OCI-LY1 (cell line): Measurements from ENCODE around the gene ANKRD33.

Experiments used
- H2AFZ ChIP-seq: fragments of 200-600 bp; sonication (generic), shearing (Covaris generic); 2 replicates; pipeline ENCODE4 v1.6.0; 2014; ENCODE audit warnings: antibody characterized with exemption, mild to moderate bottlenecking, low read length
- H3F3A ChIP-seq: fragments of 200-600 bp; sonication (generic), shearing (Covaris generic); 2 replicates; pipeline ENCODE4 v1.6.0; 2014; ENCODE audit warnings: mild to moderate bottlenecking, antibody characterized with exemption, low read length, moderate library complexity; ENCODE audit not compliant: insufficient read depth
- H3K27ac ChIP-seq: fragments of 200-600 bp; sonication (generic); 2 replicates; pipeline ENCODE4 v1.5.1; 2014; ENCODE audit warnings: low read length, mixed run types, mild to moderate bottlenecking, low read depth; ENCODE audit not compliant: poor library complexity, severe bottlenecking
- H3K27me3 ChIP-seq: fragments of 200-600 bp; sonication (generic); 2 replicates; pipeline ENCODE4 v1.6.0; 2014; ENCODE audit warnings: antibody characterized with exemption, mild to moderate bottlenecking, low read length, moderate library complexity; ENCODE audit not compliant: insufficient read depth
- H3K36me3 ChIP-seq: fragments of 200-600 bp; sonication (generic); 2 replicates; pipeline ENCODE4 v1.6.1; 2014; ENCODE audit warnings: mild to moderate bottlenecking, antibody characterized with exemption, low read length, moderate library complexity, mixed read lengths; ENCODE audit not compliant: insufficient read depth
- H3K4me1 ChIP-seq: fragments of 200-600 bp; sonication (generic); 2 replicates; pipeline ENCODE4 v1.5.1; 2014; ENCODE audit warnings: mild to moderate bottlenecking, low read length, moderate library complexity; ENCODE audit not compliant: insufficient read depth, severe bottlenecking
- H3K4me2 ChIP-seq: fragments of 200-600 bp; sonication (generic), shearing (Covaris generic); 2 replicates; pipeline ENCODE4 v1.6.1; 2014; ENCODE audit warnings: low read length
- H3K4me3 ChIP-seq: fragments of 200-600 bp; sonication (generic); 2 replicates; pipeline ENCODE4 v1.5.1; 2014; ENCODE audit warnings: low read length, low read depth, mild to moderate bottlenecking, mixed read lengths; ENCODE audit not compliant: poor library complexity, severe bottlenecking
- H3K79me2 ChIP-seq: fragments of 200-600 bp; shearing (Covaris generic); 2 replicates; pipeline ENCODE4 v1.6.1; 2016; ENCODE audit warnings: mixed run types, low read length, mixed read lengths; ENCODE audit not compliant: insufficient read depth
- H3K9ac ChIP-seq: fragments of 200-600 bp; sonication (generic), shearing (Covaris generic); 2 replicates; pipeline ENCODE4 v1.6.1; 2014; ENCODE audit warnings: mild to moderate bottlenecking, low read length, mixed read lengths
- H3K9me2 ChIP-seq: fragments of 200-600 bp; sonication (generic), shearing (Covaris generic); 2 replicates; pipeline ENCODE4 v1.6.1; 2014; ENCODE audit warnings: low read depth, mild to moderate bottlenecking, low read length, mixed read lengths
- H3K9me3 ChIP-seq: fragments of 200-600 bp; shearing (Covaris generic); 2 replicates; pipeline ENCODE4 v1.6.1; 2014; ENCODE audit warnings: low read length, mixed read lengths
- H4K20me1 ChIP-seq: fragments of 200-600 bp; sonication (generic), shearing (Covaris generic); 2 replicates; pipeline ENCODE4 v1.6.0; 2016; ENCODE audit warnings: mild to moderate bottlenecking, low read length; ENCODE audit not compliant: insufficient read depth
- CTCF ChIP-seq: fragments of 200-600 bp; sonication (generic), shearing (Covaris generic); IDR thresholded peaks from 2 replicates; pipeline ENCODE4 v1.5.1; 2017; ENCODE audit warnings: mild to moderate bottlenecking, antibody characterized with exemption, low read length, moderate library complexity, mixed read lengths
- EZH2 ChIP-seq: fragments of 200-600 bp; sonication (generic), shearing (Covaris generic); IDR thresholded peaks from 2 replicates; pipeline ENCODE4 v1.8.0; 2017; ENCODE audit warnings: borderline replicate concordance, mixed run types, mild to moderate bottlenecking, antibody characterized with exemption, low read length, moderate library complexity, mixed read lengths

The ANKRD33 gene

GRCh38 chr12:51847643-51848325 lies 40.1 kb upstream of the ANKRD33 start:
- H3K4me3 ChIP-seq: no peak overlapping the region
- H3K27me3 ChIP-seq: 0 out of 2 replicates have a peak, but pooled peaks cover 3% of the 10 kb centered on the region
- TF ChIP-seq CTCF (no peak), EZH2 (no peak)
- H3K27ac ChIP-seq: no peak overlapping the region
- no peak overlapping the region for H2AFZ ChIP-seq
- H3K36me3 ChIP-seq: no peaks in the 10 kb centered on the region
- no peaks in the 10 kb centered on the region for H3F3A ChIP-seq
- no peaks in the 10 kb centered on the region for H3K79me2 ChIP-seq
- no peak overlapping the region for H3K4me2 ChIP-seq
- H4K20me1 ChIP-seq: no peaks in the 10 kb centered on the region
- no peaks in the 10 kb centered on the region for H3K9me3 ChIP-seq
- H3K9ac ChIP-seq: no peak overlapping the region
- H3K4me1 ChIP-seq: no peaks in the 10 kb centered on the region
- H3K9me2 ChIP-seq: no peaks in the 10 kb centered on the region

GRCh38 chr12:51848326-51848727 lies 39.6 kb upstream of the ANKRD33 start, which contains the start of gene FIGNL2:
Gene FIGNL2 (minus strand): TSS chr12:51848718. CDS start chr12:51822413, 26,305 bp downstream.
- Histone ChIP-seq H3K4me3 (no peak within 1 kb of the TSS), H3K36me3 (no peaks in the 10 kb centered on the region), H3K4me2 (no peak within 1 kb of the TSS), H3F3A (no peaks in the 10 kb centered on the region), H3K27ac (no peak within 1 kb of the TSS), H4K20me1 (no peaks in the 10 kb centered on the region), H3K27me3 (0 out of 2 replicates have a peak, but pooled peaks cover 3% of the 10 kb centered on the region), H3K4me1 (no peaks in the 10 kb centered on the region), H3K9me3 (no peaks in the 10 kb centered on the region), H3K9ac (no peak within 1 kb of the TSS), H3K9me2 (no peaks in the 10 kb centered on the region), H3K79me2 (no peaks in the 10 kb centered on the region), H2AFZ (no peak within 1 kb of the TSS)
- no peak for TF ChIP-seq CTCF
- no peak for TF ChIP-seq EZH2

- Histone ChIP-seq H3K4me3 (no peak overlapping the region), H3K27me3 (no peaks in the 10 kb centered on the region), H3K9ac (no peak overlapping the region), H3K9me3 (no peaks in the 10 kb centered on the region), H3K4me1 (no peaks in the 10 kb centered on the region), H3K4me2 (no peak overlapping the region), H3K27ac (no peak overlapping the region), H3K79me2 (no peaks in the 10 kb centered on the region), H3K36me3 (no peaks in the 10 kb centered on the region), H2AFZ (no peak overlapping the region), H4K20me1 (no peaks in the 10 kb centered on the region), H3F3A (no peaks in the 10 kb centered on the region), H3K9me2 (no peaks in the 10 kb centered on the region)
- TF ChIP-seq EZH2: no peak
- no peak for TF ChIP-seq CTCF
Measured at GRCh38 chr12:51848841-51849735, 38.8 kb upstream of the ANKRD33 start.
